Measurements from ENCODE around the gene CTSV.

DNA sequence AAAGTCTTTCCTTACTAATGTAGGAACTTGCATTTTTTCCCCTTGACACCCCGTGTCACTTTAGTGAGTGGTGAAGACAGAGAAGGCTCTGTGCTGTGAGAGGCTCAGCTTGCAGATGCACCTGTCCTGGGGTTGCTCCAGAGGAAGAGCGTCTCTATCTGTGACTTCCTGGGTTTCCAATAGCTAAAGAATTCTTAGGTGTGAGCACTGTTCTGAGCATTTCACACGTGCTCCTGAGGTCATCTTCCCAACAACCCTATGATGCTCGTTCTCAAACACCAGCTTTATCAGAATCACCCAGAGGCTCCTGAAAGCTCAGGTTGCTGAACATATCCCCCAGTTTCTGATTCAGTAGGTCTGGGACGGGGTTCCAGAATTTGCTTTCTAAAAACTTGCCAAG is 6.4 kb upstream of the CTSV start:
- no peak for TF ChIP-seq CTCF (IDR thresholded peaks at IDR 0.05; ENCODE audit: low read depth, low read length, poor library complexity, severe bottlenecking)
- no peak for TF ChIP-seq EZH2phosphoT487 (IDR thresholded peaks at IDR 0.05; ENCODE audit: borderline replicate concordance, low read length)

Data from DOHH2 (cell line).